ENCODE measurements around the gene RGL1.

Gene RGL1

GRCh38 chr1:183870351-183871077 lies 65.6 kb downstream of the RGL1 start:
- DNase-seq = no peak

- no peak for DNase-seq
Measured at GRCh38 chr1:183871142-183871541, 66.2 kb downstream of the RGL1 start.

DNA sequence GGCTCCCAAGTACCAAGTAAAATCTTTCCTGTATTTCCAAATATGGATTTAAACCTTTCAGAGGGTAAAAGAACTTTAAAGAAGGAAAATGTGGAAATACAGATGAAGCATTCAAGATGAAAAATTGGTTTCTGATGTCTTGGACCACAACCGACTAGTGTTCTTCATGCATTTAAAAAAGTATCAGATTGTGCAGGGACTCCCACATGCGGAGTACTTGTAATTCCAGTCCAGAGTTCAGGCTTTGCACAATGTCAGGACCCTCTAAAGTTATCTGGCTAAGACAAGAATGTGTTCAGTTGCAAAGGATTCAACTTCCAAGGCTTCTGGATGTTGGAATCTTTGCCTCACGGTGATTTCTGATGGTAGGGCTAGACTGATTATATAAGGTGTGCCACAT lies 66.7 kb downstream of the RGL1 start:
- no peak for DNase-seq

- no peak for DNase-seq
Measured at GRCh38 chr1:183872403-183872802, 67.5 kb downstream of the RGL1 start.

DNA sequence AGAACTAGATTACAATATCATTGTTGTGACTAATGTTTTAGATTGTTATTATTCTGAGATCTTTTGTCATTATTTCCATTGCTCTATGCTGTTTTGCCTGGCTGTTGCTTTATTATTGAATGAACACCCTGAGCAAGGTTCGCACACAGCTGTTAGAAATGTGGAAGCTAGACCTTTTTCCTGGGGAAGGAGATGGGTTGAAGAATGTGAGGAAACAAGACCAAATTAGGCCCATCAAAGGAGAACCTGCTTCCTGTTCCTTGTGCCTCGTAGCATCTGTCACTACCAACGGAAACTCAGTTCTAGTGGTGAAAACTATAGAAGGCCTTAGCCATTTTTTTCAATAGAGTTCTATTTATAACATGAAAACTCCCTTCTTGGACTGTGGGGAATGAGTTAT lies 68.7 kb downstream of the RGL1 start:
- DNase-seq = no peak

DNA sequence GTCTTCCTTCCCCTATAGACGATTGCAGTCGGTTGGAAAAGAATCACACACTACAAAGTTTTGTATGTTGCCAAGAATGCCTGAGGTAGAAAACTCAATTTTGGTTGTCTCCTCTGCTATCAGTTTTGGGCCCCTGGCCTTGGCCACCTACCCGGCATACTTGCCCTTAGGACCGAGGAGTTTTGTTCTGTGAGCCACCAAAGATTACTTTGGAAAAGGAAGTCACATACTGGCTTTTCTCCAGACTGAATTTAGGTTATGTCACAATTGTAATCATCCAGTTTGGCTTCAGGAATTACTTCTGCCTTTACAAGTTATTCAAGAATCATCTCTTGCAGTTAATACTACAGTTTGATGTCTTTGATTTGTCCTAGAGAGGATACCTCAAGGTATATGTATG lies 71.4 kb downstream of the RGL1 start:
- no peak for DNase-seq

GRCh38 chr1:183877053-183877720 lies 72.3 kb downstream of the RGL1 start:
- DNase-seq = no peak

DNA sequence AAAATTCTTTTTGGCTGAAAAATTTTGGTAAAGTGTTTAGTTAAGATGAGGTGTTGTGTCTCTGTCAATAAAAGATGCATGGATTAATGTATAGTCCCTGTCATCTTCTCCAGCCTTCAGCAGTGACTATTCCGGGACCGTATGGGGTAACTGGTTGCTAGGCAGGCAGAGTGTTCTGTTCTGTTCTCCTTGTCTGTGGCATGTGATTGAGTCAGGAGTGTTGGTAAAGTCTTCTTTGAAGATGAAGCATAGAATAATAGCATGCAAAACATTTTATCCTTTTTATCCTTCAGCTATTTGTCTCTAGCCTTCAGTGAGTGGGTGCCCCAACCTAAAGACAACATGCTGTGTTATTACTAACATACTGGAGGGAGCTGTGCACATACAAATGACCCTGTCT lies 74.6 kb downstream of the RGL1 start:
- no peak for DNase-seq

DNA sequence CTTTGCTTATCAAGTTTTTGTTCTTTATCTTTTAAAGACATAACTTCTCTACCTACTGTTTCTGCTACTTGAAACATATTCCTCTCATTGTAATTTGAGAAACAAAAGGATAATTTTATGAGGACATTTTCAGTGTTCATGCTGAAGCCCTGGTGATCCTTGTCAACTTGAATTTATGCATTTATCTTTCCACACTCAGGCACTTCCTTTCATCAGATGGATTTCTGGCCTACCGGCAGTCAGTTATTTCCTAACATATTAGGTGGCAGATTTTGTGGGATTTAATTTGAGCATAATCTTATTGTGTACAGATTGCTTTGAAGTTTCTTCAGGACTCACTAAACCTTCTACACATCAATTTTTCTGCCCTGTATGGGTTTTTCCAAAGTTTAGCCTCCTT lies 75.0 kb downstream of the RGL1 start:
- no peak for DNase-seq

- DNase-seq = no peak
Measured at GRCh38 chr1:183880531-183881243, 75.8 kb downstream of the RGL1 start.

DNA sequence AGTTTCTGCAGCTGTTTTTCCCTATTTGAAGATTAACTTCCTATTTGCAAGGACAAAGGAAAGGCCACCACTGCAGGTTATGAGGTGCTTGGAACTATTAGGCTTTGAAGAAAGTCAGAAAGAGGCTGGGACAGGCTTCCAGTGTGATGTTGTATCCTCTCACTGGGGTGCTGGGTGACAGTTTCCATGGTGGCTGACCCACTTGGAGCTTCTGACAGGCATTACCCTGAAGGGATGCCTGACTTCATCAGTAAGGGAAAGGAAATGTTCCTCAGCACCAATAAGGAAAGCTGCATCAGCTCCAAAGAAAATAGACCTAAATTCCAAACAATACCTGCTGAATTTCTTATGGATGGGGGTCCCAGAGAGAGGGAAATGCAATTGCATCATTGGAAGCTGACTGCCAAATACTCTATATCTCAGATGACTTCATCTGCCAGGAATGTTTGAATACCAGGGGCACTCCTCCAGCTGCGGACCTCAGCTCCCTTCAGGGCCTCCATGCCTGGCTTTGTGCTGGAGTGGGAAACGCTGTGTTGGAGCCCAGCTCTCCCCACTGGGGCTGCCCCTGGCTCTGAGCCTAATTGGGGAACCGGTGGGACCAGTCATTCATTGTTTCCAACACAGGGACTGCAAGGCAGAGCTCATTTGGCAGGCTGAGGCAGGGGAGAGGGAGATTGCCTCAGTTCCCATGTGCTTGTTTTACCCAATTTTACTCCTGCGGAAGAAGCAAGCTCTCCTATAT lies 76.6 kb downstream of the RGL1 start:
- DNase-seq = no peak

GRCh38 chr1:183882335-183883167 lies 77.6 kb downstream of the RGL1 start:
- no peak for DNase-seq

GRCh38 chr1:183883623-183884022 lies 78.7 kb downstream of the RGL1 start:
- no peak for DNase-seq

DNA sequence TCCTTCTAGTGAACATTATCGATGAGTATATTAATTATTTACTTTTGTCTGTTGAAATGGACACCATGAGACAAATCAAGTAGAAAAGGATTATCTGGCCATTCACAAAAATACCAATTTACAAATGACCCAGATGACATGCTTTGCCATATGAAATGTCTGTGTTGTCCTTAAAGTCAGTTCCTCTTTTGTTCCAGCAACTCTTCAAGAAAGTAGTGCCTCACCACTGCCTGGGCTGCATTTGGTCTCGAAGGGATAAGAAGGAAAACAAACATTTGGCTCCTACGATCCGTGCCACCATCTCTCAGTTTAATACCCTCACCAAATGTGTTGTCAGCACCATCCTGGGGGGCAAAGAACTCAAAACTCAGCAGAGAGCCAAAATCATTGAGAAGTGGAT lies 79.6 kb downstream of the RGL1 start:
- DNase-seq = no peak

- no peak for DNase-seq
Measured at GRCh38 chr1:183885142-183885735, 80.3 kb downstream of the RGL1 start.

- no peak for DNase-seq
Measured at GRCh38 chr1:183886083-183886828, 81.3 kb downstream of the RGL1 start.

- DNase-seq = no peak
Measured at GRCh38 chr1:183886853-183887252, 81.9 kb downstream of the RGL1 start.

GRCh38 chr1:183887826-183888819 lies 83.2 kb downstream of the RGL1 start:
- DNase-seq = no peak

- no peak for DNase-seq
Measured at GRCh38 chr1:183889095-183889494, 84.2 kb downstream of the RGL1 start.
